H1 (cell line): Measurements from ENCODE around the gene SSTR5. TPM values are rescaled to one million over a fixed set of nuclear protein-coding genes. Genes with fewer than 3 reads are reported as not detected.

Experiments used
- BCL11A ChIP-seq, 2 experiments: IDR thresholded peaks; one replicate each; pipeline ENCODE4 v1.6.1; 2011; ENCODE audit warnings: low read depth in 2 of 2, low read length in 2 of 2, mild to moderate bottlenecking in 2 of 2
- CREB1 ChIP-seq: IDR thresholded peaks from 2 replicates; pipeline ENCODE4 v1.6.1; 2012; ENCODE audit warnings: inconsistent platforms
- JUND ChIP-seq: IDR thresholded peaks from 2 replicates; pipeline ENCODE4 v1.6.1; 2011; ENCODE audit warnings: mild to moderate bottlenecking, improper control_type of control experiment, low read length
- KDM1A ChIP-seq: fragments of 200-600, 300-600 bp; sonication (generic); IDR thresholded peaks from 2 replicates; pipeline ENCODE4 v1.7.1; 2016; ENCODE audit warnings: mild to moderate bottlenecking, low read length, borderline replicate concordance
- SIX5 ChIP-seq: IDR thresholded peaks from 2 replicates; pipeline ENCODE4 v1.6.1; 2011; ENCODE audit warnings: mild to moderate bottlenecking, low read depth, low read length
- TBP ChIP-seq: IDR thresholded peaks from 2 replicates; pipeline ENCODE4 v1.6.1; 2011; ENCODE audit warnings: low read depth, low read length, improper control_type of control experiment
- polyA plus RNA-seq, 7 experiments: library from polyadenylated mRNA; depleted of rRNA in 3 of 7; stranded (reverse) in 5 of 7; unstranded in 2 of 7; fragments of >200 nt in 5 of 7; fragments of 200-250 nt in 2 of 7; gene quantifications; 1 replicate in 5 of 7; 2 replicates in 1 of 7; 4 replicates in 1 of 7; pipeline versions ENCODE4 v1.2.1 to v1.2.3, GENCODE V29; 2011 to 2013; ENCODE audit warnings: missing spikeins in 2 of 7, mixed read lengths in 2 of 7
- total RNA-seq: library from RNA; stranded (reverse); fragmentation: NEBNext Ultra II Directional; extraction: Animal tissue kit (Norgen Biotek cat#: 25700); gene quantifications from 2 replicates; pipeline ENCODE4 v1.2.1, GENCODE V29; 2021

Gene SSTR5
- total and polyA plus RNA-seq, 2 of the 8 experiments (the other 6 are each of a cell fraction or from before 2014, with no cell fraction given), result 0.56 to 0.60 TPM

DNA sequence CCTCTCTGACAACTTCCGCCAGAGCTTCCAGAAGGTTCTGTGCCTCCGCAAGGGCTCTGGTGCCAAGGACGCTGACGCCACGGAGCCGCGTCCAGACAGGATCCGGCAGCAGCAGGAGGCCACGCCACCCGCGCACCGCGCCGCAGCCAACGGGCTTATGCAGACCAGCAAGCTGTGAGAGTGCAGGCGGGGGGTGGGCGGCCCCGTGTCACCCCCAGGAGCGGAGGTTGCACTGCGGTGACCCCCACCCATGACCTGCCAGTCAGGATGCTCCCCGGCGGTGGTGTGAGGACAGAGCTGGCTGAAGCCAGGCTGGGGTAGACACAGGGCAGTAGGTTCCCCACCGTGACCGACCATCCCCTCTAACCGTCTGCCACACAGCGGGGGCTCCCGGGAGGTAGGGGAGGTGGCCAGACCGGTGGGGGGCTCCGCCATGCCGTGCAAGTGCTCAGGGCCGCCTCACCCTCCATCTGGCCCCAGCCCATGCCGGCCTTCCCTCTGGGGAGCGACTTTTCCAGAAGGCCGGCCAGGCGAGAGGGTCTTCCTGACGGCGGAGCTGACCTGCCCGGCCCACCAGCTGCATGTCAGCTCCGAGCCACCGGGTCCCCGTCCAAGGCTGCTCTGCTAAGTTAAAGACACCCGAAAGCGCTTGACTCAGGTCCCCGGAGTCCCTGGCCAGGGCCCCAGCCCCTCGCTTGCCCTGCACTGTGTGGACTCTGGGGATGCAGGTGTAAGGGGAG is 7.4 kb downstream of the SSTR5 start (continued):
- TF ChIP-seq BCL11A (IDR thresholded peaks at IDR 0.05; ENCODE audit: low read depth in 2 of 2, low read length in 2 of 2) (no peak), CREB1 (no peak), JUND (no peak), SIX5 (no peak), KDM1A (no peak), TBP (no peak)
- TF ChIP-seq, all 59 proteins: peak for 0
